ENCODE data around the gene BOLL. TPM values are rescaled to one million over a fixed set of nuclear protein-coding genes. Genes with fewer than 3 reads are reported as not detected.

Gene BOLL
- total RNA-seq, 2 experiments from 2014 or later, result not detected

- no peaks in the 10 kb centered on the region for H3K9me3 ChIP-seq (ENCODE audit: low read length)
- H3K79me2 ChIP-seq (ENCODE audit: insufficient read depth, low read depth, low read length), result no peaks in the 10 kb centered on the region
- ChIA-PET POLR2A (no interaction called here), CTCF (ENCODE audit: unreplicated experiment) (no interaction called here)
- peak overlapping the region; percentile 59; the same call in 1 of the 2 replicates for H2AFZ ChIP-seq (ENCODE audit: low read length)
- H3K4me1 ChIP-seq (ENCODE audit: insufficient read depth, low read length, poor library complexity, severe bottlenecking), result peaks cover 4% of the 10 kb centered on the region
- H3K36me3 ChIP-seq (ENCODE audit: insufficient read depth, low read length), result no peaks in the 10 kb centered on the region
- no peak overlapping the region for H3K27ac ChIP-seq (ENCODE audit: low read depth, low read length, poor library complexity, severe bottlenecking)
- BruUV-seq (replicated peaks), result no TSS peak
- H4K20me1 ChIP-seq (ENCODE audit: insufficient read depth, low read length), result no peaks in the 10 kb centered on the region
- H3K9me2 ChIP-seq (ENCODE audit: insufficient read depth, low read length), result no peaks in the 10 kb centered on the region
- H3K4me3 ChIP-seq (ENCODE audit: low read depth, low read length, poor library complexity, severe bottlenecking), result peak overlapping the region; percentile 66
- TF ChIP-seq CTCF (conservative IDR thresholded peaks at IDR 0.05; ENCODE audit: low read length) (0 out of 2 replicates have a peak, but pooled peaks have one; percentile 19), EZH2phosphoT487 (IDR thresholded peaks at IDR 0.05; ENCODE audit: borderline replicate concordance, low read depth, low read length) (peak; percentile 52; the same call in 1 of the 2 replicates)
- peak; percentile 7 for DNase-seq (ENCODE audit: low spot score)
- intact Hi-C loops (cut with micrococcal nuclease; ENCODE audit: unreplicated experiment), result loop anchor here (1.0 to 5.0 kb wide), 2 partner anchors 247 to 322 kb away; no protein-coding TSS in a partner anchor
- peak overlapping the region; percentile 78 for H3K4me2 ChIP-seq (ENCODE audit: low read length)
Observed at GRCh38 chr2:197804758-197805714, 19.9 kb upstream of the BOLL start.

GRCh38 chr2:197804049-197804757 is 19.1 kb upstream of the BOLL start, which contains the start of gene PLCL1:
TSS of gene PLCL1 (plus strand) at chr2:197804593.
- H3K27ac ChIP-seq (ENCODE audit: low read depth, low read length, poor library complexity, severe bottlenecking), result no peak within 1 kb of the TSS
- intact Hi-C loops (cut with micrococcal nuclease; ENCODE audit: unreplicated experiment), result loop anchor here (1.0 to 5.0 kb wide), 2 partner anchors 248 to 323 kb away; no protein-coding TSS in a partner anchor
- POLR2A ChIA-PET, result no interaction called here

More at GRCh38 chr2:197804049-197804757, 19.1 kb upstream of the BOLL start, which contains the start of gene PLCL1:
- no peaks in the 10 kb centered on the region for H4K20me1 ChIP-seq (ENCODE audit: insufficient read depth, low read length)
- H3K4me2 ChIP-seq (ENCODE audit: low read length), result peak within 1 kb of the TSS; percentile 78
- H2AFZ ChIP-seq (ENCODE audit: low read length), result peak within 1 kb of the TSS; percentile 59
- BruUV-seq (replicated peaks), result no TSS peak
- CTCF ChIA-PET (ENCODE audit: unreplicated experiment), result no interaction called here
- no peaks in the 10 kb centered on the region for H3K9me3 ChIP-seq (ENCODE audit: low read length)
- TF ChIP-seq EZH2phosphoT487 (IDR thresholded peaks at IDR 0.05; ENCODE audit: borderline replicate concordance, low read depth, low read length) (no peak), CTCF (conservative IDR thresholded peaks at IDR 0.05; ENCODE audit: low read length) (no peak)
- H3K4me1 ChIP-seq (ENCODE audit: insufficient read depth, low read length, poor library complexity, severe bottlenecking), result peaks cover 4% of the 10 kb centered on the region
- H3K9me2 ChIP-seq (ENCODE audit: insufficient read depth, low read length), result no peaks in the 10 kb centered on the region
- DNase-seq (ENCODE audit: low spot score), result peak; percentile 89
- H3K4me3 ChIP-seq (ENCODE audit: low read depth, low read length, poor library complexity, severe bottlenecking), result peak within 1 kb of the TSS; percentile 66
- no peaks in the 10 kb centered on the region for H3K36me3 ChIP-seq (ENCODE audit: insufficient read depth, low read length)
- H3K79me2 ChIP-seq (ENCODE audit: insufficient read depth, low read depth, low read length), result no peaks in the 10 kb centered on the region

Data from OCI-LY7 (cell line).